GM19035 (cell line): ENCODE results near the gene ZFHX3.

Experiments
- ATAC-seq: cut with Tn5 transposase; IDR thresholded peaks from one replicate; pipeline ENCODE4 v1.9.1; 2021; ENCODE audit not compliant: unreplicated experiment

ZFHX3 gene

DNA sequence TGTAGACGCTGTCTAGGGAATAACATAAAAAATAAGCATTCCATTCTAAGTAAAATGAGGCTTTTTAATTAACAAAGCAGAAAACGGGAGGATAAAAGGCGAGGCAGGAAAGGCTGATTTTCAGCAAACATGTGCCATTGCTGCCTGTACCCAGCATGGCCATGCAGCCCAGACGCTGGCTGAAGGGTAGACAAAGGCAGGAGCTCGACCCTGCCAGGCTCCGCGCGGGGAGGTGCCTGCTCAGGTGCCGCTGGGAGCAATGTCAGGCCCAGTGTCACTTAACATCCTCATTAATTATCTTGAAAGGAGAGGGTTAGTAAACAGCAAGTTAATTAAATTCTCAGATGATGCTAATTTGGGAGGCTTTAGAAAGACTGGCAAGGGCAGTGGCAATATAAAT is 136.0 kb downstream of the ZFHX3 start:
- no peak for ATAC-seq

DNA sequence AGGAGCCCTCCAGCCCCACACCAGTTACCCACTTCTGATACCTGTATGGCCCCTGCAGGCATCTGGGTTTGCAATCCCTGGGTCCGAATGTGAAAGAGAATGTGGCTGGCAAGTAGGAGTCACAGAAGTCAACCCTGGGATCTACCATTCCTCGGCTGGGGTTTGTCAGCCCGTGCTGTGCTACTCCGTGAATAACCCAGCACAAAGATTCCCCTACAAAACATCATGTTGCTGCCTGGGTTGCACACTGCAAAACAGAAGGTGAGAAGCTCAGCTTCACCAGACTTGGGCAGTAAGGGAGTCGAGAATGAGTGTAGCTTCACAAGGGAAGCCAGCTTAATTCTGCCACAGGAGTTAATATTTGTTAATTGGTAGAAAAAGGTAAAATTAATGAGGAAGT is 137.1 kb downstream of the ZFHX3 start:
- no peak for ATAC-seq

DNA sequence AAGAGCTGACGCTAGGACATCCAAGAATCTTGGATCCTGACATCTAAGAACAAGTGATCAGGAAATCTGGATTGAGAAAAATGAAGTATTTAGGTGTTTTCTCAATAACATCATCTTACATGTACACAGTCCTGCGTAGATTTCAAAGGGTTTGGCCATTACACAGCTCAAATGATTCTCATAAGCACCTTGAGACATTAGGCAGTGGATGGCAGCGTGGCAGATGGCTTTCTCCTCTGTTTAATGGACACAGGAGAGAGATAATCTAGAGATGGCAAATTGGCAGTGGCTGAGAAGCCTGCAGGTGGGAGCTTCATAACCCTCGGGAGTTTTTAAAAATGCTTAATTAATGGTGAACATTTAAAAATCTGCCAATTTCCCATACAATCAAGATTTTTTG is 137.5 kb downstream of the ZFHX3 start:
- ATAC-seq, result no peak

DNA sequence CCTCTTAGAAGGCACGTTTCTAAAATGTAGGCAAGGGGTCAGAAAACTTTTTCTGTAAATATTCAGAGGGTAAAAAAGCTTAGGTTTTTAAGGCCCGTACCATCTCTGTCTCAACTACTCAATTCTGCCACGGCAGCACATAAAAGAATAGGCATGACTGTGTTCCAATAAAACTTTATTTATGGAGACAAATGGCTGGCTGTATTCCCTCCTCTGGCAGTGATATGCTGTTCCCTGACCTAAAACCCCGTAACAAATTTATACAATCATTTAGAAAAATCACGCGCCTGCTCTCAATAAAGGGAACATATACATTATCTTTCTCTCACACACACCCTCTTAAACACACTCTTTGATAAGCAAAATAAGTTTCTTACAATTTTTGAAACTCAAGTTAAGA is 138.7 kb downstream of the ZFHX3 start:
- no peak for ATAC-seq

DNA sequence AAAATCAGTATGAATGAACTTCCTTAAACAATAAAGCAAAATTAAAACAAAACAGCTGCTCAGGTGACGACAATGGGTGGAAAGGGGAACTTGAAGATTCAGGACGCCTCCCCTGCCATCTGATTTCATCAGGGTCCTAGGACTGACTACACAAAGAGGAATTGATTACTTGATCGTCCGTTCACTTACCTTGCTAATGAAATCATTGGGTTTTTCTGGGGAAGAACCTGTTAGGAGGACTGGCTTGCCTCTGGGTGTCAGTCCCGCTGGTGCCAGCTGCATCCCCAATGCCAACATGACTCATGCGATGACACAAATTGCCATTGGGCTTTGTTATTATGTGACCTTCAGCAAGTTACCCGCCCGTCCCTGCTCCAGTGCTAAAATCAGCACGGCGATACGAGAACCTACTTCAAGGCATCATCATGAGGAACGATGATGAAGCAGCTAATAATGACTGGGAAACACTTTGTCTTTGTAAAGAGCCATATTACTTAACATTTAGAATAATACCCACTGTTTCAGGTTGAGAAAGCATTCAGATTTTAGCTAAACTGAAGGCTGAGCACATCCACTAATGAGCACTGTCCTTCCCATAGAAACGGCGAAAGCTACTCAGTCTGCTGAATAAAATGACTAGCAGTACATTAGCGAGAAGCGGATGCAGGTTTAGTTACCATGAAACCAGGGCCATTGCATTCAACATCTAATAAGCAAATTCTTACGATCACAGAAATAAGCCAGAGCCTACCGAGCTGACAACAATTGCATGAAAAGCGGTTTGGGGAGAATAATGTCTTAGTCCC is 139.4 kb downstream of the ZFHX3 start:
- ATAC-seq, result no peak

DNA sequence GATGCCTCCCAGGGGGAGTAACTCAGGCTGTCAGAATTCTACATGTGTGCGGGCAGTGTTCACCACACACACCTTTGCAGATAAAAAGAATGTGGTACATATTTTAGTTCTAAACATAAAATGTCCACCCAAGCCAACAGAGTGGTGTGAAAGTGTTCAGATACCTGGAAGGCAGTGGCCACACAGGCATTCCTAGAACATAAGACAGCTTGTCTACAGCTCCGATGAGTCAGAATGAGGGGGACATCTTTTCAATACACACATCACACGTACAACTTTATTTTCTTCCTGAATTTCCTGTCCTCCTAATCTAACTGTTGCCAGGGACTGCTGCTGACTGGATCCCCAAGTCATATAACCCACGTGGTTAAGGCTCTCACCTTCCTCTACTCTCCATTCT is 142.3 kb downstream of the ZFHX3 start:
- ATAC-seq, result no peak

DNA sequence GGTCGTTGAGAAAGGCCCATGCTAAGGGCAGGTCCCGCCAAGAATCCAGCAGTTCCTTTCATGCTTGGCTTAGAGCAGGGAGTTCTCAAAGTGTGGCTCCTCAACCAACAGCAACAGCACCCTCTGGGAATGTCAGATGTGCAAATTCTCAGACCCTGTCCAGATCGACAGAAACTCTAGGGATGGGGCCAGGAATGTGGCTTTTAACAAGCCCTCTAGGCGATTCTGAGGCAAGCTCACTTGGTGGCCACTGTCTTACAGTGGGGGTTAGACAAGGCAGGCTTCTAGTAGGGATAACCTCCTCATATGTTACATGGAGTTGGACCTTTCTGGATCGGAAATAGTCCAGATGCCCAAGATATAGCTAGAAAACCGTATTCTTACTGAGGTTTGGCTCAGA is 144.8 kb downstream of the ZFHX3 start:
- no peak for ATAC-seq

DNA sequence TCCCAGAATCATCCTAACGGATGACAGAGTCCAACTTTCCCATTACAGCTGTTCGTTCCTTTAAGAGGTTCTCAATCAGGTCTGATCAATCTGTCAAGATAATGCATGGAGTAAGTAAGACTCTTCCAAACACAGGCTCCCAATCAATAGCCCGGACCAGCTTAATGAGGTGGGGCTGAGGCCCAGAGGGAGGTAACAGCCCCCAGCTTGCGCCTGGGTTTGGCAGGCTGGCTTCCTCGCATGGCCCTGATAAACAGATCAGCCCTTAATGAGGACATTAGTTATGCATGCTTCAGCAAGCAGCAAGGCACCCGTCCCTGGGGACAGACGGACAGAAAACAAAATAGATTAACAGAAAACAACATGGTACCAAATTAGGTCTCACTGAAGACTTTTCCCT is 145.7 kb downstream of the ZFHX3 start:
- no peak for ATAC-seq

DNA sequence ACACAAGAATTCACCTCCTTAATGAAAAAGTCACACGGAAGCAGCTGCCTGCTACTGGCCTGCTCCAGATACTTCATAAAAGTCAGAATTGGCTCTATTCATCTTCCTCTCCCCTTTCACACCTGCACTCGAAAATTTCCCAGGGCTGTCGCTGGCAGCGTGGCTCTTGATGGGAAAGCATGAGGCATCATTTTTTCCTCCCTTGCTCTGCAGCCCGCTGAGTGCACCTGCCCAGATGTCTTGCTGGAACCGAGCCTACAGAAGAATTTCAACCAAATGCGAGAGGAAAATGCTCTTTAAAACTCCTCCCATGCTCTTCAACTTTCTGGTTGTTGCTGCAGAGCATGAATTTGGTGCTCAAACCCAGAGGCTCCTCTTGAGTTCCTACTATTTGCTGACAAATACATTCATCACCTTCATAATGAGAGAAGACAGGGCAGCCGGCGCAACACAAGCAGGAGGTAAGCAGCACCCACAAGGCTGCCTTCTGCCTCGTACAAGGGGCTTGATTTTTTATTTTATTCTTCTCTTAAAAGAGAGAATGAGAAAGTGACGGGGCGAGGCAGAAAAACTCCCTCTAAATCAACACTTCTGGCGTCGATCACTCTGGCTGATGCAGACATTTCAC is 146.8 kb downstream of the ZFHX3 start:
- ATAC-seq, result no peak

DNA sequence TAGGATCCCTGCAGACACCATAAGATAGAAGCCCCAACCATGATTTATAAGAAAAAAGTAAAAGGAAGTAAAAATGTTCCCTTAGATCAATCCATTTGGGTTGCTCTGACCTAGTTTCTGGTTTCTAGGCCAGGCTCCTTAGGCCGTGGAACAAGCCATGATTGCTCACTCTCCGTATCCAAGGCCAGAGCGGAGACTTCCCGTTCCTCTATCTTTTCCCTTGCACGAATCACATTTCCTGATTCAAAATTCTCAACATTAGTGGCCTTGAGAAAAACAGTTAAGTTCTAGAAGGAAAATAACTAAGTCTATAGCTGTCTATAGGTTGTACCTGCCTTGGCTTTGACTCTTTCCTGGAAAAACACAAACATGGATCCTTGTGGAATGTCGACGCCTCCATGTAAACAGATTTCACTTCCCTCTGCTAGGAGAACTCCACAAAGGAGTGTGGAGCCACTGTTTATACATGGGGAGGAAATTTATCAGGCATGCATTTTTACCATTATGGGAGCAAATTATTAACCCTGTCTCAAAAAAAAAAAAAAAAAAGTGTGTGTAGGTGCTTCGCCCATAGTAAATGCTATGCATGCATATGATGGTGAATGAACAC is 149.6 kb downstream of the ZFHX3 start:
- no peak for ATAC-seq

DNA sequence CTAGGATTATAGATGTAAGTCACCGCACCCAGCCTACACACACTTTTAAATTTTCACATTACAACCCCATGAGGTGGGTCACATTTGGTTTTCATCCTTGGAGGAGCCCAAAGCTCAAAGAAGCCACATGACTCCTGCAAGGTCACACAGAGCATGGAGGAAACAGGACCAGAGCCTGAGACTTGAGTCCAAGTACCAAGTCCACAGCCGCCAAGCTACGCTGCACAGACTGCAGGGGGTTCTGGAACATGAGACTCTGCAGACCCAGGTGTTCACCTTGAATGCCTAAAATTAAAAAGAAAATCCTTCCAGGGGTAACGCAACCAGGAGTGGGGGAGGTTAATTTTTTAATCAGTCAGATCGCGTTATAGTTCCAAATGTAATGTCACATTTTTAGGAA is 150.2 kb downstream of the ZFHX3 start:
- ATAC-seq, result no peak

DNA sequence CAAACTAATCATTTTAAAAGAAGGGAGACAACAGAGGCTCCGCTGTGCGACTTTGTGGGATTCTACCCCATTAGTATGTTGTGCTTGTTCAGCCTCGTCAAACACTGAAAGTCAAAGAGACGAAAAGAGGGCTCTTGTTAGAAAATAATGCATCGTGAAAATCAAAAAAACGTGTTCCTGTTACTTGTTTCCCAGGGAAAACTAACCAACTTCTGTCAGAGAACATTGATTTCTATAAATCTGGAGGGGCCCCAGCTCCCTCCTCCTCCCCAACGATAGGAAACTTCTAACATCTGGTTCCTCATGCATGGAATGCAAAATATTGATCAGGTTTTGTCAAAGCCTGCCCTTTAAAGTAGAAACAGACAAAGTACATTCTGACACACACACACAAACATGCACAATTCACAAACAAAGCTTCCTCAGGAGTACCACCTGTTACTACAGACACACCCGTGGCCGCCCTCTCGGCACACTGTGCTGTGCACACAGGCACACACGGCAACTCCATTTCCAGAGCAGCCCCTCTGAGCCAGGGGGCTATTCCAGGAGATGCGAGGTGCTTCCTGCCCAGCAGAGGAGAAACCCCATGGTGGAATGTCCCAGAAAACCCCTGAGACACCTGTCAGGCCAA is 151.3 kb downstream of the ZFHX3 start:
- no peak for ATAC-seq

DNA sequence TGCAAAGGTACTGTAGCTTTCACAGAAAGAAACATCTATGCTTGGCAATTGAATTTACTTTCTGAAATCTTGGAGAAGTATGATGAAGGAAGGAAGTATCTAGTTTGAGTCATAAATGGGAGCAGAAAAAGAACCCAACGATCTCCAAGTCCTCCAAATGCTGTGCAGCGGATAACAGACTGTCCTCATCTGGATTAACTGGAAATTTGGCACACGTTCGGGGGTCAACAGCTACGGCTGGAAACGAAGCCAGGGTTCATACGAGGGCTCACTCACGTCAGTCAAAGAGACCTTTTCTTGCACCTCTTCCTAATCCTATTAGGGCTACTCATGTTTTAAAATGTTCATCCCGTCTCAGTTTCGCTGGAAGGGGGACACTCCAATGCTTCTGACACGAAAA is 152.0 kb downstream of the ZFHX3 start:
- no peak for ATAC-seq

DNA sequence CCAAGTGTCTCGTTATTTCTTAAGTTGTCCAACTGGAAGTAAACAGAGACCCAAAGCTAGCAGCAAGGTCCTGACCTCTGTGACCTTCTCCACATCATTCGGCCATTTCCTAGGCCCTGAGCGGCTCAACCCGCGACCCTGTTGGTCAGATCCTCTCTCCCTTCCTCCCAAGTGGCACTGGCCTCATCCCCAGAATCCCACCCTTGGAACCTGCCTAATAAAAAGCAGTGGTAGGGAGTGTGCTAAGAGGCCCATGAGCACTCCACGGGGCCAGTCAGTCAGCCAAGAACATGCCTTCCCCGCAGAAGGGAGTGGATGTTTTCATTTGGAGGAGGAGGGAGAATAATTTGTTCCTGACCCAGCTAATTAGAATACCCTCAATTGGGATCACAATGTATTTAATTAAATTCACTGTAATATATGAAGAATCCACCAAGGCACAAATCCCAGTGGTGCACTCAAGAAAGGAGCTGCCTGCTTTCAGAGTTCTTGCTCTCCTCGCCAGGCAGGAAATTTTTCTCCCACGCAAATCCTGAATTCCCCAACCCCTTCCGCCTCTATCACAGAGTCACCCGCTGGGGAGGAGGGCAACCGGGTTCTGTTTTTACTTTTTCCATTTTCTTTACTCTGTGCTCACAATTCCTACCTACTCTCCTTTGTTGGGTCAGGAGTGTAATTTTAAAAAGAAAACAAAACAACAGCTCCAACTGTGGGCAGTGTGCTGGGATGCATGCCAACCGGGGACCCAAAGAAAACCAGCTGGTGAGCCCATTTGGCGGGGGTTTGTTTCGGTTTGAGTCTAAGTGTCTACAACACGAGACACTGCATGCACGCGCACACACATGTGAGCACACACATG is 153.4 kb downstream of the ZFHX3 start:
- no peak for ATAC-seq

DNA sequence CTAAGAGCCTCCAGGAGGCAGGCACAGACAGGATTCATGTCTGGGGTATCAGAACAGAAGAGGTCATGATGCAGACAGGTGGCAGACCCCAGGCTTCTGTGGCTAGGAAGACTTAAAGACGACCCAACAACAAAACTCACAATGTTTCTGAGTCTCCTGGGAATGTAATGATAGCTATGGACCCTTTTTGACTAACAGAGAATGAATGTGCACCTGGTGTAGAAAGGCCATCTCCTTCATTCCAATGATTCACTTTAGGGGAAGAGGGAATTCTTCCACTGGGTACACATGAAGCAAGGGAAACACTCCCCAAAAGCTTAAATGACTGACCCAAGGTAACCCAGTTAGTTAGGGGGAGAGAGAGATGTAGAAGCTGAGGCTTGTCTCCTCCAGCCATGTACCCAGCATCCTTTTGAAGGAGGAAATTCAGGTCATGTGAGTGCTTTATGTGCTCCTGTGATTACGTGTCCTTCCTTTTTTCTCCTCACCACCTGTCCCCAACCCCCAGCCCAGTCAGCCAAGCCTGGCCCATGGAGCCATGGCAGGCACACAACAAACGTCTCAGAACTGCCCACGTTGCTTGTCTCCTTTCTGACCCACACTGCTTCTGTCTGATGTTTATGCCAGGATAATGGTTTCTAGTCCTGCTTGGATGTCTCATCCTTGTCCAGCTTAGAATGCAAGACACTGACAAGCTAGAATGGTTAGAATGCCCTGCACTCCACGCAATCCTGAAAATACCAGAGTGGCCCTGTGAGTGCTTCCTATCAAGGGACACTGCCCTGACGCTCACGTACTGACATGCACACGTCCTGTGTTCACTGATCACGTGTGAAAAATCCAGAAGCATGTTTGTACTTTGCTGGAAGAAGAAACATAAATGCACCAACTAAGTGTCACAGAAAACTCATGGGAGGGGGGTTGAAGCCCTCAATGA is 156.4 kb downstream of the ZFHX3 start:
- ATAC-seq, result no peak

DNA sequence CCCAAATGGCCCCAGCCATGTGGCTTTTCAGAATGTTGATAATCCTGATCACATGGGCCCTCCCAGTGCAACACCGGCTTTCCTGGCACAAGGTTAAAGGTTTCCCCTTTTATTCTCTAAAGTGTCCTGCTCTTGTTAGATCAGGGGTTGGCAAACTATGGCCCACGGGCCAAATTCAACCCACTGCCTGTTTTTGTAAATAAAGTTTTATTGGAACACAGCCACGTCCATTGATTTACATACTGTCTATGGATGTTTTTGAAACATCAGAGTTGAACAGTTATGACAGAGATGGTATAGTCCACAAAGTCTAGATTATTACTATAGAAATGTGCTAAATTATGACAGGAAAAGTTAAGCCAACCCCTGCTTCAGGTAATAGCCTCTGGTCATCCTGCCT is 157.3 kb downstream of the ZFHX3 start:
- ATAC-seq, result no peak

DNA sequence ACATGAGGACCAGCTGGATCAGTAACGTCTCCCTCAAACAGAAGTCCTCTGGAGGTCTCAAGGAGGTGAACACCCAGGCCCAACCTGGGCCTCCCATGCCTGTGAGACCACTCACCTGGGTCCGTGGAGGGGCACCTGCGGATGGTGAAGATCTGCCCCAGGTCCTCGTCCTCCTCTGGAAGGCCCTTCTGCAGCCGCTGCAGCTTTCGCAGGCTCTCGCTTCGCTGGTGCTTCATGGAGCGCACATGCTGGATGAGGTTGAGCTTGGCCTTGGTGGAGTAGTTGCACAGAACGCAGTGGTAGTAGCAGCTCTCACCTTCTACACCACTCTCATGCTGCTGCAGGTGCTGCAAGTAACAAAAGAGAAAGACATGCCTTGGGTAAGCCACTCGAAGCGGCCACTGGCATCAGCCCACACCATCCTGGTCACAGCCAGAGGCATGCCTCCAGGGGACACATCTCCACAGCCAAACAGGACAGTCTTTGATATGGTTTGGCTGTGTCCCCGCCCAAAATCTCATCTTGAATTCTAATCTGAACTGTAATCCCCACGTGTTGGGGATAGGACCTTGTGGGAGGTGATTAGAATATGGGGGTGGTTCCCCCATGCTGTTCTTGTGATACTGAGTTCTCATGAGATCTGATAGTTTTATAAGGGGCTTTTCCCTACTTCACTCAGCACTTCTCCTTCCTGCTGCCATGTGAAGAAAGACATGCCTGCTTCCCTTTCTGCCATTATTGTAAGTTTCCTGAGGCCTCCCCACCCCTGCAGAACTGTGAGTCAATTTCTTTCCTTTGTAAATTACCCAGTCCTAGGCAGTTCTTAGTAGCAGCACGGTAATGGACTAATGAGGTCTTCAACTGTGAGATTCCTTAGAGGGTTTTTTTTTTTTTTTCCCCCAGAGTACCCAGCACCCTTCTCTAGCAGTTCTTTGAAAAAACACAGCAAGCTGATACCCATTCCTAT is 158.0 kb downstream of the ZFHX3 start:
- no peak for ATAC-seq

DNA sequence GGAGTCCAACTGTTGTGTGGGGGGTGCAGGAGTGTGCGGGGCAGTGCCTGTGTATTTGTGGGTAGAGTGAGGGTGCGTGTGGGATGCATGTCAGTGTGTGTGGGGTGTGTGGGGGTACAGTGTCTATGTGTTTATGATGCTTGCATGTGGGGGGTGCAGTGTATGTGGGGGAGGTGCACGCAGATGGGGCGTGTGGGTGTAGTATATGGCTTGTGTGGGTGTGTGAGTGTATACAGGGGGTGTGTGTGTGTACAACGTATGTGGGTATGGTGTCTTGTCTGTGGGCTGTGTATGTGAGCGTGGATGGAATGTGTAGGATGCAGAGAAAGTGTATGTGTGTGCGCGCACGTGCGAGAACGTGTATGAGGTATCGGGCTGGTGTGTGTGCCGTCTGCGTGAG is 160.4 kb downstream of the ZFHX3 start:
- ATAC-seq, result no peak
